Left kidney (tissue), 2 donors: ENCODE data around the gene TOLLIP. TPM values are rescaled to one million over a fixed set of nuclear protein-coding genes. Genes with fewer than 3 reads are reported as not detected.

ENCODE experiments used
- DNase-seq: peaks from one replicate; pipeline ENCODE4 v3.0.0-alpha.2; 2013
- polyA plus RNA-seq: library from polyadenylated mRNA; unstranded; fragments of 120-200 nt; gene quantifications from one replicate; pipeline ENCODE4 v1.2.1, GENCODE V29; 2013; ENCODE audit not compliant: insufficient read length

Gene TOLLIP
- polyA plus RNA-seq, 1 donor = 28.7 TPM

DNA sequence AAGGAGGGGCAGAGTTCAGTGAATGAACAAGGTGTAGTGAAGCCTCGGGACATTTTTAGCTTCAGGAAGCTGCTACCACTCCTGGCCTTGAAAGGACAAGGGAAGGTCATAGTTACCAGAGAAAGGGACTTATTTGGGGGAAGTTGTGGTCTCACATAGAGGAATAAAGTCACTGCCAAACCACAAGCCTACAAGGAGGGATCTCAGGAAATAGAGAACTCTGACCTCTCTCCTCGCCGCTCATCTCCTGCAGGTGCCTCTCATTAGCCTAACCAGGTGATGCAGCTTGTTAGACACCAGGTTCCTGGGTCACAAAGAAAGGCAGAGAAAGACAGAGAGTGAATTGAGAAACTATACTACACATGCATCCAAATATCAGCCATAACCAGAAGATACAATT is 14.3 kb upstream of the TOLLIP start:
- no peak for DNase-seq

DNA sequence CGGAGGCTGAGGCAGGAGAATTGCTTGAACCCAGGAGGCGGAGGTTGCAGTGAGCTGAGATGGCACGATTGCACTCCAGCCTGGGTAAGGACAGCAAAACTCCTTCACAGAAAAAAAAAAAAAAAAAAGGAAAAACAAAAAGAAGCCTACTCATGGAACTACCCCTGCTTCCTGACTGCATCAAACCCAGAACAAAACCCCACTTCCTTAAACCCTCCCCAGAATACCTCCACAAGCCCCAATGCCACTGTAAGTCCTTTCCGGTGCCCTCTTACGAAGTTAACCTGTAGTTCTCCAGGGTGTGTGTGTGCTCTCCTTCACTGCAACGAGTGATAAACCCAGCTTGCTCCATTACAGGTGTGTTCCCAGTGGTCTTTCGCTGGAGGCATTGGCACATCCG is 8.6 kb upstream of the TOLLIP start:
- no peak for DNase-seq

DNA sequence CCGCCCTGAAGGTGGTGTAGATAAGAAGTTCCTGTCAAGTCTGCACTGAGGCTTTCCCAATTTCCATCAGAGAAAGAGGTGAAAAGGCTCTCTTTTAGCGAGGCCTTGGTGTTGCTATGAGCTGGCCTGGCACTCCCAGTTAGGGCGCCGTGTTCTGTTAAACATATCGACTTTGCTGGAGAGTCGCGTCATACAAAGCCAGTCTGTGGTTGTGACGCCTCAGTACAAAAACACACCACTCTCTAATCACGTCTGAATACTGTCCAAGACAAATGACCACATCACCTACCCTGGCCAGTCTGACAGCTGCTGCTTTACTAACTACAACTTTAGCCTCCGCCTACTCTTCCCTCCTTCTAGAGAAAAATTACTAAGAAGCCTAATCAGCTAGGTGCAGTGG is 8.0 kb upstream of the TOLLIP start:
- DNase-seq = no peak

DNA sequence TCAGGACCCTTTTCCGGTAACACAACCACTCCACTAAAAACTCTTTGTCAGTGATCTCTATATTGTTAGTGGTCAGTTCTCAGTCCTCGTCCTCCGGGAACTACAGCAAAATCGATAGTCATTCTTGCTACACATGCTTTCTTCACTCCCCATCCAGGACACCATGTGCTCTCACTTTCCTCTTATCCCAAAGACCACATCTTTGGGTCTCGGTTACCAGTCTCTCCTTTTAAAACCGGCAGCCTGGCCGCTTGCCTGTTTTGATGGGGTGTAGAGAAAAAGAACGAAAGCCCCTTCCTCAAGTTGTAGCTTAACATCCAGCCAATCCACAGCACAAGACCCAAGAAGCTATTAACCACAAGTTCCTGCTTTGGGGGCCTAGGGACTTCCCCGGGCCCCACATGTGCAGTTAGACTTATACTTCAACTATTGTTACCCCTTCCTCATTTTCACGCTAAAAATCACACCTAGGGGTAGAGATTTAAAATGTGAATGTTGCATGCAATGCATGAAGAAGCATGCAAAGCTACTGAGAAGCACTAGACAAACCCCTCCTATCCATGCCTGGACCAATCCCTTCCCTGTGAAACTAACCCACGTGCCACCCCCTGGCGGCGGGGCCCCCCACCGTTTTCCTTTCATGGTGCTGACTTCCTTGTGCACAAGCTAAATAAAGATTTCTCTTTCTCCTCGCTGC is 1.5 kb upstream of the TOLLIP start:
- no peak for DNase-seq

DNA sequence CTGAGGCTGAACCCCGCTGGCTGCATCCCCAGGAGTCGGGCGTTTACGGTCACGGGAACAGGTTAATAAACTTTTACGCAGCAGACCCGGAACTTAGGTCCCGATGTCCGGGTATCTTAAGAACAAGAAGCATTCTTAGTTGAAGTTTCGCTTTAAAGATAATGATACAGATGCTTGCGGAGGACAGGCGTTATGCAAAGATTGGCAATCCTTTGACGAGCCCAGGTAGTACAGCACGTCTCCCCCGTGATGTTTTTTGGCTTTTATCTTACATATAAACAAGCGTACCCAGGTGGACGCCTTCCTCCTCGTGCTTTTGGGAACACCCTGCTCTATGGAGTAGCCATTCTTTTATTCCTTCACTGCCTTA is 871 bp upstream of the TOLLIP start:
- no peak for DNase-seq

DNA sequence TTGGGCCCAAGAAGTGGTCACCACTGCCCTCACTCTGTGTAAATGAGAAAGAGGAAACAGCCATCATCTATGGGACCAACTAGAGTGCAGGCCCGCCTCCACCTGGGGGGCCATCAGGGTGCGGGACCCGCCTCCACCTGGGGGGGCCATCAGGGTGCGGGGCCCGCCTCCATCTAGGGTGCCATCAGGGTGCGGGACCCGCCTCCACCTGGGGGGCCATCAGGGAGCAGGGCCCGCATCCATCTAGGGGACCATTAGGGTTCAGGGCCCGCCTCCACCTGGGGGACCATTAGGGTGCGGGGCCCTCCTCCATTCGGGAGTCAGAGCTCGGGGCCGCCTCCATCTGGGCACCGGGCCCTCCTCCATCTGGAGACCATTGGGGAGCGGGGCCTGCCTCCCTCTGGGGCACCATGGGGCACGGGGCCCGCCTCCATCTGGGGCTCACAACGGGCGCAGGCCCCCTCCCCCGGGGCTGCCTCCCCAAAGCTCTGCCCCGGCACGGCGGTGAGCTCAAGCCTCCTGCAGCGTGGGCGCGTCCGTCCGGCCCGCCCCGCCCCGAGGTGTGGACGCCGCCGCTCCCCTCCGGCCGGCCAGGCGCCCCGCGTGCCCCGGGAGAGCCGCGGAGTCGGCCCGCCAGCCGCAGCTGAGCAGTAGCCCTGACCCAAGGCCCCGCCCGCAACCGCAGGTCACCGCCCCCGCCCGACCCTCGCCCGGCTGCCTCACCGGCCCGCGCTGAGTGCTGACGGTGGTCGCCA is 512 bp downstream of the TOLLIP start:
- no peak for DNase-seq

DNA sequence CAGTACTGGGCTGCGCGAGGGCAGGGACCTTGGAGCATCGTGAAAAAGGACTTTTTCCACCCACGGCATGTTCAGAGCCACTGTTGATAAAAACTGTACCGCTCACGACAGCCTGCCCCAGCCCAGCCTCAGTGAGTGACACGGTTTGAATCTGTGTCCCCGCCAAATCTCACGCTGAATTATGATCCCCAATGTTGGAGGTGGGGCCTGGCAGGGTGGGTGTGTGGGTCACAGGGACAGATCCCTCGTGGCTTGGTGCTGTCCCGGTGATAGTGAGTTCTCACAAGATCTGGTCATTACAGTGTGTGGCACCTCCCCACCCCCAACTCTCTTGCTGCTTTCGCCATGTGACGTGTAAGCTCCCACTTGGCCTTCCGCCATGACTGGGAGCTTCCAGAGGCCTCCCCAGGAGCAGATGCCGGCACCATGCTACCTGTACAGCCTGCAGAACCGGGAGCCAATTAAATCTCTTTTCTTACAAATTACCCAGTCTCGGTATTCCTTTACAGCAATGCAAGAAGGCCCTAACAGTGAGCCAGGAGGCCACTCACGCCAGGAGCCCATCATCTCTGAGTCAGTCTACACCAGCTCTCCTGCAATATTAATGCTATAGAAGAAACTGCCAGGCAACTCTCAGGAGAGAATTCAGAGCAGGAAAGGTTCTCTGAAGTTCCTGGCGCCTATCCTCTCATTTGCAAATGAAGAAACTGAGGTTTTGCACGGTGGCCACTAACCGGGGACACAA is 1.3 kb downstream of the TOLLIP start:
- DNase-seq = no peak

DNA sequence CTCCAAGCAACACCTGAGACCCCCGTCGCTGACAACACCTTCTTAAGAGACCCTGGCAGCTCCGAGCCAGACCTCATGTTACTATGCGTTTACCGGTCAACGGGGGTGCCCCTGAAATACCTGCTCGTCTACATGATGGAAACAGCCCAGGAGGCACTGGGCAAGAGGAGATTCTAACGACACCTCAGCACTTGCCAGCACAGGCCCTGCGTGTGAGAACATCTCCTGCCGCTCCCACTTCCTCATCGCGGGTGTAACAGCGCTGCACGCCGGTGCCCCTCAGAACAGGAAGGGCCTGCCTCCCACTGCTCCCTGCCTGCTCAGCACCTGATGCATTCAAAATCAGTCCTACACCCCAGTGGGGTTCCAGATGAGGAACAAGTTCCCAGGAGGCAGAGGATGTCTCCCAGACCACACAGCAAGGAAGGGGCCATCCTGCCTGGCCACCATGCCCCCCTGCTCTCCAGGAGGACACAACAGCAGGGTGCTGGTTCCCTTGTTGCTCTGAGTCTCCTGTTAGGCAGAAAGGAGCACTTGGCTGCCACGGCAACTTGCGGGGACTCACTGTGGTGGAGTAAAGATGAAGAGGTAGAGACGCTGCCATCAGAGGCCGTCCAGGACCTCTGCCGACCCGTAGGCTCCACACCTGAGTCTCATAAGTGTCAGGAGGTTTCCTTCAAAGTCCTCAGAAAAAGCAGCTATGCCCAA is 2.1 kb downstream of the TOLLIP start:
- DNase-seq = no peak

DNA sequence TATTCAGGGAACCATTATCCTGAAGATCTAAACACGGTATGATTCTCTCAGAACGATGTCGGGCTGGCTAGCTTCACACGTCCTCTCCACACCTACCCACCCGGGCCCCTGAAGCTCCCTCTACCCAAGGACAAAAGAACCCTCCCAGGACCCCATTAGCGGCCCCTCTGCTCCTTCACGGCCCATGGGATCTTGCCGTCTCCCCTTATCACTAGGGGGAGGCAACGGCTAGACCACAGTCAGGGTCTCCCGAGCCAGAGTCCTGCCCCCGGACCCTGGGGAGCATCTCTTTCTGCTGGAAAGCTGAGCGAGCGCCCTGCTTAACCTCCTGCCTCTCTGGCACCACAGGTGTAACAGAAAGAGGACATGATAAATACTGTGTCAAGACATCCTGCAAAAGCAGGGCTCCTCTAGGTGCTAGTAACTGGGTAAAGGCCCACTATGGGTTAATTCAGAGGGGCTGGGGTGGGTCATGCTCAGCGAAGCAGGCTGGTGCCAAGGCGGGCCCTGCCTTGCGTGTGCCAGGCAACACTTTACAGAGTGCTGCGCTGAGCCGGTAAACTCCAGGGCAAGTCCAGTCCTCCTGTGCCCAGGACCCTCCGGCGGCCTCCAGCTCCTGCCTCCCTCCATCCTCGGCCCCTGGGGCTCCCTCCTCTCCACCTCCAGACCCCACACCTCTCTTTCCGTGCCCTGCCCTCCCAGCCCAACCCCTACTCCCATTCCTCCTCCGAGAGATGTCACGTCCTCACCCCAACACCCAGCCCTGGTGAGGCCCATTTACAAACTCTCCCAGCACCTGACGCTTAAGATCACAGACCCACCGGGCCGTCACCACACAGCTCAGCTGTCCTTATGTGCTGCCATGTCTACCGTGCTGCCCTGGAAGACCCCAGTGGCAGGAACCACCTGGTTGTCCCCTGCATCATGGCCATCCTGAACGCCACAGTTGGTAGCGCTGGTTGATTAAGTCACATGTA is 3.0 kb downstream of the TOLLIP start:
- DNase-seq = no peak

DNA sequence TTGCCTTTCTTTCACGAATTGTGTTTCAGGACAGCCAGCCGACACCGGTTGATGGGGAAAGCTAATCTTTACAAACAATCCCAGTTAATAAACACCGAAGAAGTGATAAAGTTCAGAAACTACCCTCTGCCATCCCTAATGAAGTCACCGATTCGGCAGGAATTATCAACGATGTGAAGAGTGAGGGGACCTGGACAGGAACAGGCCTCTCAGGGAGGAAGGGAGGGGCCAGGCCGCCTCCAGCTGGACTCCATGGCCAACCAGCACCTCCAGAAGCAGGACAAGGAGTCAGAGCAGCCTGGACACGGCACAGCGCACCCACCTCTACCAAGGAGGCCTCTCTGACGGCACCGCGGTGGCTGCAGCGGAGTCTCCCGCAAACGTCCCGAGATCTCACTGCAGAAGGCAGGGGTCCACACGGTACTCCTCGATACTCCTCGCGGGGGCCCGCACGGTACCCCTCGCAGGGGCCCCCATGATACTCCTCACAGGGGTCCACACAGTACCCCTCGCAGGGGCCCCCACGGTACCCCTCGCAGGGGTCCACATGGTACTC is 3.9 kb downstream of the TOLLIP start:
- DNase-seq = no peak

DNA sequence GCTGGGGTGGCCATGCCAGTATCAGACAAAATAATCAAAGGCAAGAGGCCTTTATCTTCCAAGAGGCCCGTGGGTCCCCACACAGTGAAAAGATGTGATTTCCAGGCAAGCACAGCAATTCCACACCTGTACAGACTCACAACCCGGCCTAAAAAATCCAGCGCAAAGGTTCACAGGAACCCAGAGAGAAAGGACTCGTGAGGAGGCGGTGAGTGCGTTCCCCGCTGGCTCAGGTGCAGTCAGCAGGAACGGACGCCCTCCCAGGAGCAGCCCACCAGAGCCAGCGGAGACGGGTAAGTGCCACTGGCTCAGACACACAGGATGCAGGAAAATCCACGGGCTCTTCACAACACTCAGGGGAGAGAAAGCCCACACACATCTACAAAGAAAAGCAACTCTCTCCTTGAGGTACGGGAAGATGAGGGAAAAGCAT is 4.4 kb downstream of the TOLLIP start:
- no peak for DNase-seq

DNA sequence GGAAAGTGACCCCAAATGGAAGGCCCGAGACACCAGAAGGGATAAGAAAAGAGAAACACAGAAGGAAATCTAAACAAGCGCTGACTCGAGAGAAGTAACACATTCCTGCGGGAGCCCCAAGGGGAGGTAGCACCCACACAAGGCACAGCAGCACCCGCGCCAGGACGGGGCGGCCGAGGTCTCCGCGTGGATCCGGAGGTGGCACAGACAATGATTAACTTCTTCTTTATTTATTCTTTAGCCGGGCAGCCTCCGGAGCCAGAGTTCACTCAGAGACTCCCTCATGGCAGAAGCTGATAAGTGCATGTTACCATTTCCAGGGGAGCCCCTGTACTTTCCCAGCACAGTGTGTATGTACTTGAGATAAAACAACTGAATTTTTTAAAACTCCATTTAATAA is 5.1 kb downstream of the TOLLIP start:
- no peak for DNase-seq

DNA sequence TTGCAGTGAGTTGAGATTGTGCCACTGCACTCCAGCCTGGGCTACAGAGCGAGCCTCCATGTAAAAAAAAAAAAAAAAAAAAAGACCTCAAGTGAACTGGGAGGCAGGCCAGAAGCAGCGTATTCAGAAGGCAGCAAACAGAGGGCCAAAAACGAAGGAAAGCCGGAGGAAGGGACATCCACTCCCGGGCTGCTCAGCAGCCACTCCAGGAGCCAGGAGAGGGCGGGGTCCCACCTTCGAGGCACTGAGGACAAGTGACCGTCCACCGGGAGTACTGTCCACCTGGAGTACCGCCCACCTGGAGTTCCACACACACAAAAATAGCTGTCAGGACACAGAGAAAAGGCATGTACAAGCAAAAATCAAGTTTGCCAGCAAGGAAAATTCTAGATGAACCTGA is 5.5 kb downstream of the TOLLIP start:
- DNase-seq = no peak

DNA sequence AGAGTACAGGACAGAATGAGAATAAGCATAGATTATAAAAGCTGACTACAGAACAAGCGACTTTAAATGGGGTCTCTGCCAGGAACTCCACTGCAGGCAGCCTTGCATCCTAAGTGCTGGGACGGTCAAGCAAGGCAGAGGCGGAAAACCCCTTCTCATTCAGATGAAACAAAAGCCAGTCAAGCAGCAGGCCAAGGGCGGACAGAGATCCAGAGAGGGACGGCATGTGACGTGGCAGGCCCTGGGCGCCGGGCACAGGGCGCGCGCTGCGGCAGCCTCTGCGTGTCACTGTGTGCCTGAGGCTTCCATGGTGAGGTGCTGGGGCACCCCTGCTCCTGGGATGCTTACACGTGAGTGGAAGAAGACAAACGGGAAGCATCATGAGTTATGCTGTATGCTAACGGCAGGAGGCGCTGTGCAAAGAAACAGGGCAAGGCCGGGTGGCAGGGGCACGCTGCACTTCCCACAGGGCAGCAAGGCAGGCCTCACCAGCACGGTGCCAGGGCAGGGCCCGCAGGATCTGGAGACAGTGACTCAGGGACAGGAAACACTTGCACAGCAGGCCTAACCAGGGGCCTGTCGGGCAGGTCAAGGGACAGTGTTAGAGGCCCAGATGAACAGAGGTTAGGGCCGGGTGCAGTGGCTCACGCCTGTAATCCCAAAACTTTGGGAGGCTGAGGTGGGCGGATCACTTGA is 6.2 kb downstream of the TOLLIP start:
- no peak for DNase-seq

DNA sequence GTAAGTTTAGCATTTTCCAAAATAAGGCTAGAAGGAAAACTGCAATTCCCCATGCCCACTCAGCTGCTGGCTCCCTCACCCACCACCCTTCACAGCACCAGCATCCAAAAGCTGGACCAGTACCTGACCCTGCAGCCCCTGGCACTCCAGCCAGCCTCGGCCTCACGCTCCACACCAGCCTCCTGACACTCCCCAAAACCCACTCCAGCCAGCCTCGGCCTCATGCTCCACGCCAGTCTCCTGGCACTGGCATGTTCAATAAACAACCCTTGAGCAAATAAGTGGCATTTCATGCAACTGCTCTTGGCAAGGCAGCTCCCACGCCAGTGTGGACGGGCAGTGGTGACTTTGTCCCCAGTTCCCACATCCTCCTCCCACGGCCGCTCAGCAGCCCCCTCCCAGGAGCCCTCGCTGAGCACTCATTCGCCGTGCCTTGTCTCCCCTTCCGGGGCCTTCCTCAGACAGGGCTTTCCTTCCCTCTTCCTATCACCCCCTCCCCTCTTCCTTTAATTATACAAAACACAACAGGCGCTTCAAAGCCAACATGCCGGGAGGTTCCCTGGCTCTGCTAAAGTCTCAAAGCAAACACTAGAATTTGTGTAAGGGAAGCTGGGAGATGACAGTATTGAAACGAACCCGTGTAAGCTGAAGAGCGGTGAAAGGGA is 6.8 kb downstream of the TOLLIP start:
- DNase-seq = no peak

DNA sequence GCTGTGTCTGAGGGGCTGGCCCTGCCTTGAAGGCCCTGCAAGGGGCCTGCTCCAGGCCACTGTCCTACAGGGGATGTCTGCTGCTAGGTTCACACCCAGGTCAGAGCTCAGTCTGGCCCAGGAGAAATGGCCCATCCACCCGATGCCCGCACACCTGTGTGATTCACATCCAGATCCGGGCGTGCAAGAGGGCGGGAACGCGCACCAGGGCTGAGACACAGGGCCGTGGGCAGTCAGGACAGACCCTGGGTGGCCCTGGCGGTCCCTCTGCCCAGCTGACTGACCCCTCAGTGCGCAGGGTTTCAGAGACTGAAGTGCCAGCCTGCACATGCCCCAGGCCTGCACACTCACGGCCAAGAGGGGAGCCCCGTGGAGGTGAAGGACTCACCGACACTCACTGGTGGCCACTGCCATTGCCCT is 7.4 kb downstream of the TOLLIP start:
- DNase-seq = no peak

DNA sequence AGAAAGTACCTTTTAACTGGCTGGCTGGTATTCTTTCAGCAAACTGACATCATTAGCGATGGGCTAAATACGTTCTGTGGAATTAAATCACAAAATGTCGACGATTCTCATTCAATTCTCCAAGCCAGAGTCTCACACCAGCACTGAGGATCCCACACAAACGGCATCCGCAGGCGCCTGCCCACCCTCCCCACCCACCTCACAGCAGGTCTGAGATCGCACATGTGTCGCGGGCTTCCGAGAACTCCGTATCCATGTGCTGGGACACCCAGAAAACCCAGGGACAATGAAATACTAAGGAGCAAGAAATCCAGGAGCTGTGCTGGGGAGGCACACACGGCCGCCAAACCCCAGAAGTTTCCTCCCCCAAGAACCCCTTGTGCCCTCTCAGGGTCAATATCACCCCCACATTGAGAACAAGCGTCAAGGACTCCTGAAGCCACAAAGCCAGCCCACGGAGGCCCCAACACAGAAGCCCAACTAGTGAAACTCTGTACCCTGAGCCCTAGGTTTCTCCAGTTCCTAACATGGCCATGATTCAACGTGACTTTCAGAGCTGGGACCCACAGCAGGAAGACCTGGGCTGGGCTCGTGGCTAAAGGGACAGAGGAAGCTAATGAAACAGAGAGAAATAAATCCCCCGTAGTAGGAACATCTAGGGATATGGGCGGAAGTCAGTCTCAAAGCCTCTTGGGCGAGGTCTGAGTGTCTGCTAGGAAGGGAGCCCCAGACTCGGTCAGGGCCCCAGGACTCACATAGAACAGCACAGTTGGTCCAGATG is 8.0 kb downstream of the TOLLIP start:
- no peak for DNase-seq

DNA sequence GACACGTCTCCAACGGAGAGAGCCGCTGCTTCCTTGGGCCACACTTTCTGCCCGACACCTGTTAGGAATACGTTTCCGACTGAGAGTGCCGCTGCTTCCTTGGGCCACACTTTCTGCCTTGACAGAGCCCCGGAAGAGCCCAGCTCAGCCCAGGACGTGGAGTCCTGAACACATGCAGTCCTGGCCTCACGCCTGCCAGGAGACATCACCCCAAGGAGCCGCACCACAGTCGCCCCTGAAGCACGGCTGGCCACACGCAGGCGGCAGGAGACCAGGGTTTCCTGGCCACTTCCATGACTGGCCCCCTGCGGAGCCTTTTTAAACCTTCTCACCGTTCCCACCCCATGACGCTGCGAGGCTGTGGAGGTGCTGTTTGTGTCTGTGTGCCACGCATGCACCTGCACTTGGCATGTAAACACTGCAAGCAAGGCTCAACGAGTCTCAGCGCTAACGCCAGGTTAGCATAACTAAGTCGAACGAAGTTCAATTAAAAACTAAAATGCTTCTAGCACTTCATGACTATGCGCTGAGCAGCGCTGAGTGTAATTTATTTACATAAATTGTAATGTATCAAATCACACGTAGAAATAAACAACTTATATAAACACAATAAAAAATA is 8.8 kb downstream of the TOLLIP start:
- DNase-seq = no peak
